GM12891 (cell line): Measurements from ENCODE around the gene HMCN1.

ENCODE experiments used
- POLR2A ChIP-seq: IDR thresholded peaks from 2 replicates; pipeline ENCODE4 v1.6.1; 2011; ENCODE audit warnings: low read depth, low read length, control low read depth
- POLR2AphosphoS5 ChIP-seq: IDR thresholded peaks from 2 replicates; pipeline ENCODE4 v1.6.1; 2011; ENCODE audit warnings: low read depth, low read length, control low read depth
- POU2F2 ChIP-seq: IDR thresholded peaks from 2 replicates; pipeline ENCODE4 v1.6.1; 2011; ENCODE audit warnings: low read depth, mild to moderate bottlenecking, control low read depth, low read length, moderate library complexity

DNA sequence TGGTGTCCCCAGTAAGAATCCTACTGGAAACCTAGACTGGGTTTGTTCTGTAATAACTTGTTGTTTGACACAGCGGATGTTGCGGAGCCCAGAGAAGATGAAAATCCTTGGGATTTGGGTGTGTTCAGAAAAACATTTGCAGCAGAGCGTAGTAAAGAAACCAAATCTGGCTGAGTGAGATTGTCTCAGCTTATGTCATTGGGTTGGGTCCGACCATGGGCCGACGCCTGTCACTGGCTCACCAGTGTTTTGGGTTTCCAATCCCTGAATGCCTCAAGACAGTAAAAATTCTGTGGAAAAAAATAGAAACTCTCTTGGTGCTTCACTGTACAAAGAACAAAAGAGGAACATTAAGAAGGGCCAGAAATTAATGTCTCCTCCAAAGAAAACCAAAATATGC is 494.6 kb downstream of the HMCN1 start:
- TF ChIP-seq POLR2AphosphoS5 (no peak), POLR2A (no peak), POU2F2 (no peak)
